B cell (primary cell): ENCODE data around the gene ZNF772. TPM values are rescaled to one million over a fixed set of nuclear protein-coding genes. Genes with fewer than 3 reads are reported as not detected.

ENCODE experiments used
- ATAC-seq: fragments of 200-7000 bp; cut with Tn5 transposase; one replicate; pipeline ENCODE4 v1.10.0; 2021; ENCODE audit warnings: low read depth, mild to moderate bottlenecking, moderate number of reproducible peaks, moderate library complexity
- CTCF ChIA-PET: fragments of 350-600 bp; sonication (Branson Sonifier 250); formaldehyde crosslinking; loops from one replicate; lab custom pipeline; 2021; ENCODE audit warnings: antibody characterized with exemption, inconsistent platforms; lab: Charles Lee
- POLR2A ChIA-PET: fragments of 350-600 bp; sonication (Branson Sonifier 250); formaldehyde crosslinking; loops from one replicate; lab custom pipeline; 2021; ENCODE audit warnings: antibody characterized with exemption; lab: Charles Lee
- DNase-seq: peaks from one replicate; pipeline ENCODE4 v3.0.0; 2013
- H2AFZ ChIP-seq: 2 replicates; pipeline ENCODE4 v1.6.1; 2012; ENCODE audit warnings: mild to moderate bottlenecking, low read depth, low read length; ENCODE audit not compliant: insufficient read depth, poor library complexity, severe bottlenecking
- H3K27ac ChIP-seq, 2 donors: 1 replicate in 1 of 2; 2 replicates in 1 of 2; pipeline ENCODE4 v1.5.1; 2012 to 2013; ENCODE audit warnings: low read length in 2 of 2, mild to moderate bottlenecking in 2 of 2, moderate library complexity in 1 of 2
- H3K27me3 ChIP-seq, 4 experiments: fragments of 200-600 bp in 1 of 4; sonication (generic) in 1 of 4; replicated peaks in 1 of 4; 1 replicate in 2 of 4; 2 replicates in 2 of 4; pipeline versions ENCODE4 v1.6.1 to v1.7.0; 2013 to 2016; ENCODE audit warnings: low read length in 3 of 4, mild to moderate bottlenecking in 2 of 4, mixed read lengths in 1 of 4, moderate library complexity in 1 of 4; ENCODE audit not compliant: insufficient read depth in 4 of 4, control insufficient read depth in 3 of 4; ENCODE audit errors: control extremely low read depth in 1 of 4
- H3K36me3 ChIP-seq, 2 experiments: replicated peaks in 1 of 2; 1 replicate in 1 of 2; 2 replicates in 1 of 2; pipeline versions ENCODE4 v1.6.1 to v1.7.1; 2013; ENCODE audit warnings: low read length in 1 of 2; ENCODE audit not compliant: insufficient read depth in 2 of 2, control insufficient read depth in 1 of 2; ENCODE audit errors: control extremely low read depth in 1 of 2, extremely low read depth in 1 of 2
- H3K4me1 ChIP-seq, 2 donors: fragments of 200-600 bp in 1 of 2; sonication (generic) in 1 of 2; 1 replicate in 1 of 2; 2 replicates in 1 of 2; pipeline versions ENCODE4 v1.5.1 to v1.6.1; 2013 to 2017; ENCODE audit warnings: low read length in 2 of 2; ENCODE audit not compliant: control insufficient read depth in 2 of 2, insufficient read depth in 2 of 2
- H3K4me2 ChIP-seq: replicated peaks from 2 replicates; pipeline ENCODE3; 2012; ENCODE audit warnings: mild to moderate bottlenecking, low read depth, low read length; ENCODE audit not compliant: poor library complexity, severe bottlenecking
- H3K4me3 ChIP-seq, 5 experiments: fragments of 200-600 bp in 1 of 5; sonication (generic) in 1 of 5; 1 replicate in 3 of 5; 2 replicates in 2 of 5; pipeline versions ENCODE4 v1.5.1 to v1.7.0; 2011 to 2016; ENCODE audit warnings: low read length in 4 of 5, mild to moderate bottlenecking in 4 of 5, low read depth in 2 of 5, control low read depth in 1 of 5, moderate library complexity in 1 of 5; ENCODE audit not compliant: insufficient read depth in 1 of 5; ENCODE audit errors: control extremely low read depth in 1 of 5, extremely low read depth in 1 of 5
- H3K79me2 ChIP-seq: fragments of 200-600 bp; sonication (generic); one replicate; pipeline ENCODE4 v1.6.0; 2016; ENCODE audit warnings: low read length; ENCODE audit not compliant: control insufficient read depth, insufficient read depth
- H3K9ac ChIP-seq: fragments of 200-600 bp; sonication (generic); 2 replicates; pipeline ENCODE4 v1.6.1; 2017; ENCODE audit warnings: mild to moderate bottlenecking, low read length, moderate library complexity
- H3K9me3 ChIP-seq, 3 donors: one replicate each; pipeline versions ENCODE4 v1.6.1 to v1.7.1; 2013; ENCODE audit warnings: low read length in 2 of 3; ENCODE audit not compliant: control insufficient read depth in 2 of 3, insufficient read depth in 1 of 3; ENCODE audit errors: control extremely low read depth in 1 of 3
- H4K20me1 ChIP-seq: 2 replicates; pipeline ENCODE4 v1.6.0; 2012; ENCODE audit warnings: mild to moderate bottlenecking, low read length; ENCODE audit not compliant: insufficient read depth, control insufficient read depth, poor library complexity, severe bottlenecking
- H3K27ac Mint-ChIP-seq: one replicate; pipeline ENCODE4 v1.8.0; 2021; ENCODE audit warnings: mixed read lengths
- H3K27me3 Mint-ChIP-seq: one replicate; pipeline ENCODE4 v1.8.0; 2021; ENCODE audit warnings: mixed read lengths
- H3K4me1 Mint-ChIP-seq: one replicate; pipeline ENCODE4 v1.8.0; 2021; ENCODE audit warnings: mixed read lengths
- H3K4me3 Mint-ChIP-seq: one replicate; pipeline ENCODE4 v1.8.0; 2021; ENCODE audit warnings: mixed read lengths
- H3K9me3 Mint-ChIP-seq: one replicate; pipeline ENCODE4 v1.8.0; 2022; ENCODE audit warnings: mixed read lengths; ENCODE audit not compliant: insufficient read depth
- CTCF ChIP-seq: fragments of 200-600 bp; IDR thresholded peaks from one replicate; pipeline ENCODE4 v1.8.0; 2022; ENCODE audit warnings: antibody characterized with exemption, mild to moderate bottlenecking
- EZH2 ChIP-seq: IDR thresholded peaks from 2 replicates; pipeline ENCODE4 v1.6.1; 2012; ENCODE audit warnings: borderline replicate concordance, low read depth, mild to moderate bottlenecking, moderate library complexity, low read length; ENCODE audit not compliant: insufficient read depth, poor library complexity, severe bottlenecking
- WGBS: methylation state at CpG from one replicate; pipeline ENCODE4 v1.1.5; 2013; ENCODE audit warnings: missing lambda C conversion rate; ENCODE audit not compliant: insufficient coverage; 5-methylcytosine and 5-hydroxymethylcytosine counted together
- intact Hi-C: fragments of 100-400 bp; cut with micrococcal nuclease; formaldehyde crosslinking; loops from one replicate; pipeline ENCODE4 v1.10.0; 2022
- polyA plus RNA-seq: library from polyadenylated mRNA; depleted of rRNA; stranded (reverse); fragments of >200 nt; gene quantifications from 2 replicates; pipeline ENCODE4 v1.2.3, GENCODE V29; 2012
- total RNA-seq, 2 donors: library from RNA; stranded (reverse); fragments of 120-200 nt in 1 of 2; gene quantifications; 1 replicate in 1 of 2; 2 replicates in 1 of 2; pipeline versions ENCODE4 v1.2.3 to v1.2.4, GENCODE V29; 2013 to 2022

Gene ZNF772
- total and polyA plus RNA-seq, 2 donors (not counting 1 experiment from before 2014, with no cell fraction given) = 2.2 to 27.4 TPM

GRCh38 chr19:57466489-57466888 lies 10.9 kb downstream of the ZNF772 start:
- H3K27ac Mint-ChIP-seq = no peak overlapping the region
- intact Hi-C loops = no loop called here
- H2AFZ ChIP-seq = no peak overlapping the region
- peaks cover 13% of the 10 kb centered on the region for H3K9me3 Mint-ChIP-seq
- H3K4me2 ChIP-seq = no peak overlapping the region
- peaks cover 12 to 51% (median 26%) of the 10 kb centered on the region in 3 donors for H3K9me3 ChIP-seq
- 97% methylated on average over 3 of the region's 5 CpGs for WGBS
- no peak overlapping the region for H3K4me3 ChIP-seq
- H3K27me3 Mint-ChIP-seq = no peaks in the 10 kb centered on the region
- no peaks in the 10 kb centered on the region for H3K27me3 ChIP-seq
- ChIA-PET CTCF (interaction anchor here (0.6 to 1.2 kb wide), 3 partner anchors 13 to 1030 kb away, joined by 3 to 4 read pairs (median 4); no protein-coding TSS in a partner anchor), POLR2A (no interaction called here)
- peaks cover 16% of the 10 kb centered on the region for H3K79me2 ChIP-seq
- no peaks in the 10 kb centered on the region for H3K4me1 ChIP-seq
- TF ChIP-seq EZH2 = no peak
- no peak for TF ChIP-seq CTCF
- DNase-seq (no peak), ATAC-seq (no peak)
- no peaks in the 10 kb centered on the region for H3K4me1 Mint-ChIP-seq
- H4K20me1 ChIP-seq = no peaks in the 10 kb centered on the region
- peaks cover 0 to 3% of the 10 kb centered on the region in 2 experiments for H3K36me3 ChIP-seq
- H3K27ac ChIP-seq = no peak overlapping the region
- no peak overlapping the region for H3K9ac ChIP-seq
- no peak overlapping the region for H3K4me3 Mint-ChIP-seq

- ATAC-seq = no peak
- no peak overlapping the region for H3K4me3 Mint-ChIP-seq
- intact Hi-C loops = no loop called here
These were observed 11.5 kb downstream of the ZNF772 start for GRCh38 chr19:57465680-57466381.

More at GRCh38 chr19:57465680-57466381, 11.5 kb downstream of the ZNF772 start:
- 91% methylated on average over 4 of the region's 5 CpGs for WGBS
- Mint-ChIP-seq H3K9me3 (peaks cover 10% of the 10 kb centered on the region), H3K27ac (no peak overlapping the region), H3K4me1 (no peaks in the 10 kb centered on the region), H3K27me3 (no peaks in the 10 kb centered on the region)
- ChIA-PET CTCF (interaction anchor here (1.1 to 1.2 kb wide), 2 partner anchors 14 to 688 kb away, joined by 3 to 4 read pairs; no protein-coding TSS in a partner anchor), POLR2A (no interaction called here)
- H3K4me1 ChIP-seq = no peaks in the 10 kb centered on the region
- no peaks in the 10 kb centered on the region for H4K20me1 ChIP-seq
- no peak overlapping the region for H2AFZ ChIP-seq
- H3K4me2 ChIP-seq = no peak overlapping the region
- peaks cover 10 to 44% (median 26%) of the 10 kb centered on the region in 3 donors for H3K9me3 ChIP-seq
- H3K79me2 ChIP-seq = peaks cover 16% of the 10 kb centered on the region
- H3K27ac ChIP-seq = no peak overlapping the region
- H3K4me3 ChIP-seq = no peak overlapping the region
- H3K9ac ChIP-seq = no peak overlapping the region
- peaks cover 0 to 3% of the 10 kb centered on the region in 2 experiments for H3K36me3 ChIP-seq
- TF ChIP-seq EZH2 = no peak
- peak; percentile 36 for TF ChIP-seq CTCF
- peak; percentile 40 for DNase-seq
- H3K27me3 ChIP-seq = no peaks in the 10 kb centered on the region
